IMR-90 (cell line): ENCODE results near the gene HMX3. TPM values are rescaled to one million over a fixed set of nuclear protein-coding genes. Genes with fewer than 3 reads are reported as not detected.

ENCODE experiments used
- ATAC-seq: fragments of 200-7000 bp; cut with Tn5 transposase; 2 replicates; pipeline ENCODE4 v1.9.1; 2020; ENCODE audit warnings: low read depth, mild to moderate bottlenecking, moderate library complexity
- BruUV-seq: library from RNA; stranded (reverse); fragments of 400-500 nt; replicated peaks from 2 replicates; lab custom pipeline; 2021; lab: Mats Ljungman, UMichigan
- CTCF ChIA-PET: fragments of 300-600 bp; formaldehyde crosslinking; extraction: SDS; loops from one replicate; lab custom pipeline; 2021; ENCODE audit warnings: antibody characterized with exemption; lab: Yijun Ruan, JAX
- POLR2A ChIA-PET: fragments of 300-600 bp; sonication (Branson Sonifier 250); formaldehyde crosslinking; loops from one replicate; lab custom pipeline; 2022; ENCODE audit warnings: antibody characterized with exemption; ENCODE audit not compliant: unreplicated experiment; lab: Charles Lee
- DNase-seq: peaks from one replicate; pipeline ENCODE4 v3.0.0; 2013
- H2AFZ ChIP-seq: replicated peaks from 2 replicates; pipeline ENCODE3; 2013; ENCODE audit warnings: low read length, mild to moderate bottlenecking; ENCODE audit not compliant: poor library complexity
- H2AK5ac ChIP-seq: 2 replicates; pipeline ENCODE4 v1.6.1; 2013; ENCODE audit warnings: low read depth, low read length, inconsistent platforms
- H2AK9ac ChIP-seq: replicated peaks from 2 replicates; pipeline ENCODE3; 2013; ENCODE audit warnings: mild to moderate bottlenecking, low read depth, low read length, moderate library complexity; ENCODE audit not compliant: poor library complexity
- H2BK120ac ChIP-seq: 2 replicates; pipeline ENCODE4 v1.6.1; 2013; ENCODE audit warnings: low read depth, low read length, inconsistent platforms
- H2BK15ac ChIP-seq: 3 replicates; pipeline ENCODE4 v1.6.1; 2013; ENCODE audit warnings: low read depth, low read length, inconsistent platforms
- H2BK20ac ChIP-seq: 2 replicates; pipeline ENCODE4 v1.6.1; 2013; ENCODE audit warnings: low read depth, mild to moderate bottlenecking, inconsistent platforms, low read length, moderate library complexity
- H2BK5ac ChIP-seq: 2 replicates; pipeline ENCODE4 v1.6.1; 2013; ENCODE audit warnings: mild to moderate bottlenecking, low read depth, low read length, inconsistent platforms; ENCODE audit not compliant: poor library complexity, severe bottlenecking
- H3K14ac ChIP-seq: replicated peaks from 2 replicates; pipeline ENCODE4 v1.6.1; 2013; ENCODE audit warnings: low read depth, low read length, inconsistent platforms
- H3K18ac ChIP-seq: 2 replicates; pipeline ENCODE4 v1.6.1; 2013; ENCODE audit warnings: low read depth, low read length, control low read depth
- H3K23ac ChIP-seq: 2 replicates; pipeline ENCODE4 v1.6.1; 2013; ENCODE audit warnings: low read depth, low read length, inconsistent platforms
- H3K27ac ChIP-seq: 2 replicates; pipeline ENCODE4 v1.5.1; 2013; ENCODE audit warnings: mild to moderate bottlenecking, control low read depth, low read length; ENCODE audit not compliant: insufficient read depth
- H3K27me3 ChIP-seq: 2 replicates; pipeline ENCODE4 v1.6.1; 2013; ENCODE audit warnings: low read length; ENCODE audit not compliant: control insufficient read depth, insufficient read depth
- H3K36me3 ChIP-seq: 2 replicates; pipeline ENCODE4 v1.6.1; 2013; ENCODE audit warnings: low read length, mixed read lengths; ENCODE audit not compliant: control insufficient read depth, insufficient read depth
- H3K4ac ChIP-seq: 2 replicates; pipeline ENCODE4 v1.6.1; 2013; ENCODE audit warnings: low read depth, low read length, inconsistent platforms
- H3K4me1 ChIP-seq: 2 replicates; pipeline ENCODE4 v1.6.1; 2013; ENCODE audit warnings: low read length, mixed read lengths; ENCODE audit not compliant: control insufficient read depth, insufficient read depth
- H3K4me2 ChIP-seq: 2 replicates; pipeline ENCODE4 v1.6.1; 2013; ENCODE audit warnings: low read depth, mild to moderate bottlenecking, control low read depth, low read length, moderate library complexity
- H3K4me3 ChIP-seq: 2 replicates; pipeline ENCODE4 v1.5.1; 2013; ENCODE audit warnings: low read depth, mild to moderate bottlenecking, control low read depth, low read length, moderate library complexity; ENCODE audit not compliant: insufficient read depth
- H3K56ac ChIP-seq: 2 replicates; pipeline ENCODE4 v1.6.1; 2013; ENCODE audit warnings: low read length, inconsistent platforms; ENCODE audit not compliant: insufficient read depth; ENCODE audit errors: extremely low read depth
- H3K79me1 ChIP-seq, 2 experiments: 2 replicates each; pipeline ENCODE4 v1.6.1; 2013; ENCODE audit warnings: low read length in 2 of 2, inconsistent platforms in 1 of 2, low read depth in 1 of 2
- H3K9ac ChIP-seq: 2 replicates; pipeline ENCODE4 v1.6.1; 2013; ENCODE audit warnings: low read depth, low read length, control low read depth
- H3K9me1 ChIP-seq: 2 replicates; pipeline ENCODE4 v1.6.1; 2013; ENCODE audit warnings: low read length, inconsistent platforms; ENCODE audit not compliant: insufficient read depth
- H3K9me3 ChIP-seq: 2 replicates; pipeline ENCODE4 v1.6.1; 2013; ENCODE audit warnings: low read length; ENCODE audit not compliant: control insufficient read depth, insufficient read depth
- H4K20me1 ChIP-seq: 2 replicates; pipeline ENCODE4 v1.6.1; 2013; ENCODE audit warnings: low read length, inconsistent platforms; ENCODE audit not compliant: insufficient read depth
- H4K5ac ChIP-seq: 2 replicates; pipeline ENCODE4 v1.6.1; 2013; ENCODE audit warnings: mild to moderate bottlenecking, low read depth, low read length, control low read depth
- H4K8ac ChIP-seq, 2 experiments: 2 replicates each; pipeline ENCODE4 v1.6.1; 2013; ENCODE audit warnings: low read depth in 2 of 2, low read length in 2 of 2, control low read depth in 1 of 2, inconsistent platforms in 1 of 2
- H4K91ac ChIP-seq: 2 replicates; pipeline ENCODE4 v1.6.1; 2013; ENCODE audit warnings: low read depth, low read length, inconsistent platforms; ENCODE audit not compliant: insufficient read depth
- BHLHE40 ChIP-seq: fragments of 150-350 bp; IDR thresholded peaks from 2 replicates; pipeline ENCODE4 v1.6.1; 2016; ENCODE audit warnings: mild to moderate bottlenecking, low read depth, low read length
- CEBPB ChIP-seq: IDR thresholded peaks from 2 replicates; pipeline ENCODE4 v1.6.1; 2012; ENCODE audit warnings: low read depth, low read length, improper control_type of control experiment
- CHD1 ChIP-seq: IDR thresholded peaks from 2 replicates; pipeline ENCODE4 v1.6.1; 2012; ENCODE audit warnings: low read depth, low read length, improper control_type of control experiment
- CTCF ChIP-seq: conservative IDR thresholded peaks from 2 replicates; pipeline ENCODE4 v1.5.1; 2012; ENCODE audit warnings: mild to moderate bottlenecking, low read depth, low read length, improper control_type of control experiment
- ELK1 ChIP-seq: fragments of 150-350 bp; IDR thresholded peaks from 2 replicates; pipeline ENCODE4 v1.6.1; 2016; ENCODE audit warnings: low read depth, mild to moderate bottlenecking, low read length, moderate library complexity, borderline replicate concordance
- FOS ChIP-seq: fragments of 150-350 bp; IDR thresholded peaks from 2 replicates; pipeline ENCODE4 v1.6.1; 2016; ENCODE audit warnings: low read depth, low read length
- MAFK ChIP-seq: IDR thresholded peaks from 2 replicates; pipeline ENCODE4 v1.6.1; 2012; ENCODE audit warnings: low read depth, low read length, improper control_type of control experiment
- MAZ ChIP-seq: IDR thresholded peaks from 2 replicates; pipeline ENCODE4 v1.6.1; 2012; ENCODE audit warnings: low read depth, mild to moderate bottlenecking, low read length, improper control_type of control experiment, moderate library complexity, borderline replicate concordance
- MXI1 ChIP-seq: IDR thresholded peaks from 2 replicates; pipeline ENCODE4 v1.6.1; 2012; ENCODE audit warnings: low read depth, mild to moderate bottlenecking, low read length, moderate library complexity, borderline replicate concordance
- NFE2L2 ChIP-seq: fragments of 150-350 bp; IDR thresholded peaks from 2 replicates; pipeline ENCODE4 v1.6.1; 2016; ENCODE audit warnings: low read depth, mild to moderate bottlenecking, low read length
- POLR2A ChIP-seq: IDR thresholded peaks from 2 replicates; pipeline ENCODE4 v1.6.1; 2012; ENCODE audit warnings: mild to moderate bottlenecking, low read depth, low read length
- RAD21 ChIP-seq: IDR thresholded peaks from 2 replicates; pipeline ENCODE4 v1.6.1; 2012; ENCODE audit warnings: low read length, improper control_type of control experiment
- RCOR1 ChIP-seq: IDR thresholded peaks from 2 replicates; pipeline ENCODE4 v1.6.1; 2012; ENCODE audit warnings: mild to moderate bottlenecking, low read length, improper control_type of control experiment; ENCODE audit not compliant: insufficient replicate concordance
- RFX5 ChIP-seq: IDR thresholded peaks from 2 replicates; pipeline ENCODE4 v1.8.0; 2012; ENCODE audit warnings: low read depth, mild to moderate bottlenecking, low read length, moderate library complexity
- SMC3 ChIP-seq: fragments of 150-350 bp; IDR thresholded peaks from 2 replicates; pipeline ENCODE4 v1.6.1; 2016; ENCODE audit warnings: low read depth, mild to moderate bottlenecking, antibody characterized with exemption, low read length, moderate library complexity
- USF2 ChIP-seq: fragments of 150-350 bp; IDR thresholded peaks from 2 replicates; pipeline ENCODE4 v1.6.1; 2017; ENCODE audit warnings: mild to moderate bottlenecking, antibody characterized with exemption, low read length, low read depth
- WGBS, 2 experiments: methylation state at CpG; one replicate each; pipeline versions ENCODE4 v1.1.5 to v1.1.7; 2013; ENCODE audit warnings: missing lambda C conversion rate in 2 of 2; ENCODE audit not compliant: insufficient read length in 1 of 2; ENCODE audit errors: extremely low coverage in 2 of 2; 5-methylcytosine and 5-hydroxymethylcytosine counted together
- dilution Hi-C: fragments of 300-500 bp; cut with HindIII; formaldehyde crosslinking; loops from one replicate; pipeline ENCODE4 v1.14.3; 2018; ENCODE audit warnings: low sequenced_read_pairs; ENCODE audit not compliant: unreplicated experiment
- in situ Hi-C: fragments of 300-500 bp; cut with MboI; formaldehyde crosslinking; loops from 3 replicates; pipeline ENCODE4 v1.14.3; 2019; ENCODE audit warnings: low sequenced_read_pairs, inconsistent platforms, mixed read lengths
- intact Hi-C: fragments of 100-400 bp; cut with micrococcal nuclease; formaldehyde crosslinking; loops from 2 replicates; pipeline ENCODE4 v1.10.0; 2022
- polyA plus RNA-seq, 3 experiments: library from polyadenylated mRNA; depleted of rRNA; stranded (reverse); fragments of >200 nt; gene quantifications; 2 replicates each; pipeline ENCODE4 v1.2.3, GENCODE V29; 2012; ENCODE audit warnings: low replicate concordance in 1 of 3
- total RNA-seq: library from RNA; depleted of rRNA; stranded (reverse); fragments of >200 nt; gene quantifications from 2 replicates; pipeline ENCODE4 v1.2.3, GENCODE V29; 2012

The HMX3 gene
- total and polyA plus RNA-seq, 2 of the 4 experiments (the other 2 are of a cell fraction), result not detected

GRCh38 chr10:123170961-123171360 is 35.2 kb downstream of the HMX3 start:
- no peaks in the 10 kb centered on the region for H3K9me3 ChIP-seq
- no peak overlapping the region for H2BK120ac ChIP-seq
- H3K9ac ChIP-seq, result no peak overlapping the region
- TF ChIP-seq RCOR1, result no peak
- TF ChIP-seq POLR2A, result no peak
- no peak for TF ChIP-seq CEBPB
- no peak for TF ChIP-seq RAD21
- no peak for TF ChIP-seq BHLHE40
- no peak for TF ChIP-seq RFX5
- no peak for TF ChIP-seq CTCF
- TF ChIP-seq USF2, result no peak
- TF ChIP-seq ELK1, result no peak
- no peak for TF ChIP-seq MAFK
- no peak for TF ChIP-seq NFE2L2
- no peak for TF ChIP-seq CHD1
- TF ChIP-seq MXI1, result no peak
- TF ChIP-seq SMC3, result no peak
- no peak for TF ChIP-seq FOS
- no peak for TF ChIP-seq MAZ
- ATAC-seq (no peak), DNase-seq (no peak)
- no peak overlapping the region for H3K23ac ChIP-seq
- no peak overlapping the region for H2BK5ac ChIP-seq
- no peaks in the 10 kb centered on the region for H3K4me1 ChIP-seq
- in situ Hi-C loops (loop anchor here (25.0 kb wide), 2 partner anchors 309 to 1034 kb away; no protein-coding TSS in a partner anchor), intact Hi-C loops (no loop called here), dilution Hi-C loops (no loop called here)
- no peak overlapping the region for H3K4ac ChIP-seq
- H4K20me1 ChIP-seq, result no peaks in the 10 kb centered on the region; the same call in none of the 2 replicates
- H4K5ac ChIP-seq, result no peak overlapping the region
- no peak overlapping the region for H3K56ac ChIP-seq
- no peak overlapping the region for H2AK5ac ChIP-seq
- ChIA-PET CTCF (no interaction called here), POLR2A (no interaction called here)
- no peak overlapping the region for H2BK20ac ChIP-seq
- no peak overlapping the region for H3K4me2 ChIP-seq
- no peak overlapping the region for H2AK9ac ChIP-seq
- no peak overlapping the region for H4K8ac ChIP-seq
- no peak overlapping the region for H2AFZ ChIP-seq
- no TSS peak for BruUV-seq
- no peak overlapping the region for H3K18ac ChIP-seq
- H3K27ac ChIP-seq, result no peak overlapping the region
- H3K9me1 ChIP-seq, result 0 out of 2 replicates have a peak, but pooled peaks cover 2% of the 10 kb centered on the region
- no peak overlapping the region for H3K4me3 ChIP-seq
- no peak overlapping the region for H4K91ac ChIP-seq
- H3K14ac ChIP-seq, result no peak overlapping the region
- peaks cover 13% of the 10 kb centered on the region for H3K36me3 ChIP-seq
- peaks cover 31 to 32% of the 10 kb centered on the region in 2 experiments for H3K79me1 ChIP-seq
- H3K27me3 ChIP-seq, result no peaks in the 10 kb centered on the region
- no CpG with 5 or more reads among the region's 4 CpGs for WGBS, 2 experiments
- H2BK15ac ChIP-seq, result no peak overlapping the region
